MCF 10A (cell line): ENCODE measurements around the gene PDE4D. TPM values are rescaled to one million over a fixed set of nuclear protein-coding genes. Genes with fewer than 3 reads are reported as not detected.

Source experiments
- BruUV-seq: library from RNA; stranded (reverse); fragments of 400-500 nt; replicated peaks from 2 replicates; lab custom pipeline; 2021; lab: Mats Ljungman, UMichigan
- CTCF ChIA-PET: fragments of 300-600 bp; sonication (Branson Sonifier 250); formaldehyde crosslinking; extraction: SDS; loops from one replicate; lab custom pipeline; 2021; ENCODE audit warnings: antibody characterized with exemption, inconsistent platforms; lab: Yijun Ruan, JAX
- POLR2A ChIA-PET: fragments of 300-600, 350-650 bp; sonication (Branson Sonifier 250); formaldehyde crosslinking; extraction: SDS; loops from one replicate; lab custom pipeline; 2020; ENCODE audit warnings: antibody characterized with exemption, inconsistent platforms; lab: Yijun Ruan, JAX
- DNase-seq: peaks from one replicate; pipeline ENCODE4 v3.0.0-alpha.2; 2018; ENCODE audit not compliant: unreplicated experiment
- H3K27ac Mint-ChIP-seq: one replicate; pipeline ENCODE4 v1.8.0; 2022; ENCODE audit warnings: mild to moderate bottlenecking, low read depth, mixed read lengths; ENCODE audit not compliant: unreplicated experiment
- H3K27me3 Mint-ChIP-seq: one replicate; pipeline ENCODE4 v1.8.0; 2022; ENCODE audit warnings: mixed read lengths; ENCODE audit not compliant: insufficient read depth, unreplicated experiment
- H3K36me3 Mint-ChIP-seq: one replicate; pipeline ENCODE4 v1.8.0; 2022; ENCODE audit warnings: mild to moderate bottlenecking, moderate library complexity, mixed read lengths; ENCODE audit not compliant: insufficient read depth, unreplicated experiment
- H3K4me1 Mint-ChIP-seq: one replicate; pipeline ENCODE4 v1.8.0; 2022; ENCODE audit warnings: mixed read lengths; ENCODE audit not compliant: insufficient read depth, unreplicated experiment
- H3K4me3 Mint-ChIP-seq: one replicate; pipeline ENCODE4 v1.8.0; 2022; ENCODE audit warnings: mild to moderate bottlenecking, moderate library complexity, mixed read lengths; ENCODE audit not compliant: unreplicated experiment
- H3K9me3 Mint-ChIP-seq: one replicate; pipeline ENCODE4 v1.8.0; 2022; ENCODE audit warnings: mixed read lengths; ENCODE audit not compliant: unreplicated experiment
- CTCF ChIP-seq: fragments of 200-600 bp; IDR thresholded peaks from one replicate; pipeline ENCODE4 v1.8.0; 2022; ENCODE audit warnings: antibody characterized with exemption, mild to moderate bottlenecking; ENCODE audit not compliant: unreplicated experiment
- intact Hi-C: fragments of 100-400 bp; cut with micrococcal nuclease; formaldehyde crosslinking; loops from 2 replicates; pipeline ENCODE4 v1.14.1; 2022
- total RNA-seq: library from RNA; stranded (reverse); gene quantifications from 2 replicates; pipeline ENCODE4 v1.2.3, GENCODE V29; 2022

The PDE4D gene
- total RNA-seq, 1 experiment from 2014 or later, result 85.0 TPM

GRCh38 chr5:59351076-59351794, 542.3 kb downstream of the PDE4D start:
- H3K4me1 Mint-ChIP-seq, result no peaks in the 10 kb centered on the region
- H3K36me3 Mint-ChIP-seq, result peaks cover 6% of the 10 kb centered on the region
- no peaks in the 10 kb centered on the region for H3K9me3 Mint-ChIP-seq
- BruUV-seq, result no TSS peak
- intact Hi-C loops, result no loop called here
- H3K27me3 Mint-ChIP-seq, result no peaks in the 10 kb centered on the region
- TF ChIP-seq CTCF, result no peak
- ChIA-PET CTCF (interaction anchor here (0.7 to 5.0 kb wide), 6 partner anchors 17 to 163 kb away, joined by 3 to 28 read pairs (median 14); no protein-coding TSS in a partner anchor), POLR2A (interaction anchor here (0.6 to 1.2 kb wide), 3 partner anchors 10 to 158 kb away, joined by 3 read pairs; no protein-coding TSS in a partner anchor)
- H3K27ac Mint-ChIP-seq, result no peak overlapping the region
- H3K4me3 Mint-ChIP-seq, result no peak overlapping the region
- peak; percentile 4 for DNase-seq

GRCh38 chr5:59348189-59348588, 545.3 kb downstream of the PDE4D start:
- peak; percentile 44 for DNase-seq
- BruUV-seq, result no TSS peak

GRCh38 chr5:59346982-59347381, 546.5 kb downstream of the PDE4D start:
- H3K36me3 Mint-ChIP-seq, result peaks cover 13% of the 10 kb centered on the region
- ChIA-PET POLR2A (no interaction called here), CTCF (interaction anchor here (1.0 kb wide), 1 partner anchor 159 kb away, joined by 3 read pairs; no protein-coding TSS in a partner anchor)
- no peak for TF ChIP-seq CTCF
- H3K27ac Mint-ChIP-seq, result no peak overlapping the region
- no peaks in the 10 kb centered on the region for H3K4me1 Mint-ChIP-seq
- H3K4me3 Mint-ChIP-seq, result no peak overlapping the region
- intact Hi-C loops, result no loop called here
- no peak for DNase-seq
- no peaks in the 10 kb centered on the region for H3K27me3 Mint-ChIP-seq
- no peaks in the 10 kb centered on the region for H3K9me3 Mint-ChIP-seq
- BruUV-seq, result no TSS peak

More at GRCh38 chr5:59348189-59348588, 545.3 kb downstream of the PDE4D start:
- H3K36me3 Mint-ChIP-seq, result peaks cover 13% of the 10 kb centered on the region
- intact Hi-C loops, result loop anchor here (1.0 kb wide), 1 partner anchor 130 kb away; no protein-coding TSS in a partner anchor
- H3K27ac Mint-ChIP-seq, result no peak overlapping the region
- H3K4me1 Mint-ChIP-seq, result no peaks in the 10 kb centered on the region
- TF ChIP-seq CTCF, result peak; percentile 33
- no peak overlapping the region for H3K4me3 Mint-ChIP-seq
- CTCF ChIA-PET, result interaction anchor here (0.6 to 5.0 kb wide), 25 partner anchors 9 to 371 kb away, joined by 3 to 28 read pairs (median 3); no protein-coding TSS in a partner anchor
- no peaks in the 10 kb centered on the region for H3K9me3 Mint-ChIP-seq
- no peaks in the 10 kb centered on the region for H3K27me3 Mint-ChIP-seq
- POLR2A ChIA-PET, result interaction anchor here (0.7 to 0.9 kb wide), 2 partner anchors 11 to 99 kb away, joined by 3 read pairs; no protein-coding TSS in a partner anchor

GRCh38 chr5:59346514-59346913, 547.0 kb downstream of the PDE4D start:
- Mint-ChIP-seq H3K36me3 (peaks cover 13% of the 10 kb centered on the region), H3K4me3 (no peak overlapping the region), H3K27ac (no peak overlapping the region), H3K9me3 (no peaks in the 10 kb centered on the region), H3K27me3 (no peaks in the 10 kb centered on the region), H3K4me1 (no peaks in the 10 kb centered on the region)
- CTCF ChIA-PET, result interaction anchor here (1.0 kb wide), 1 partner anchor 159 kb away, joined by 3 read pairs; no protein-coding TSS in a partner anchor
- no peak for TF ChIP-seq CTCF
- intact Hi-C loops, result no loop called here
- no peak for DNase-seq
- no TSS peak for BruUV-seq
- POLR2A ChIA-PET, result no interaction called here
